Measurements from ENCODE around the gene NEDD8.

NEDD8 gene

GRCh38 chr14:24179961-24180796 lies 52.0 kb downstream of the NEDD8 start:
- no peak for DNase-seq (ENCODE audit: low spot score)

- DNase-seq (ENCODE audit: low spot score): no peak
Measured at GRCh38 chr14:24179294-24179960, 52.7 kb downstream of the NEDD8 start.

GRCh38 chr14:24178399-24179178 lies 53.6 kb downstream of the NEDD8 start:
- no peak for DNase-seq (ENCODE audit: low spot score)

GRCh38 chr14:24177891-24178290 lies 54.3 kb downstream of the NEDD8 start:
- no peak for DNase-seq (ENCODE audit: low spot score)

GRCh38 chr14:24177041-24177825 lies 54.9 kb downstream of the NEDD8 start:
- DNase-seq (ENCODE audit: low spot score): no peak

GRCh38 chr14:24176599-24176998 lies 55.6 kb downstream of the NEDD8 start:
- no peak for DNase-seq (ENCODE audit: low spot score)

- no peak for DNase-seq (ENCODE audit: low spot score)
Measured at GRCh38 chr14:24172871-24173281, 59.3 kb downstream of the NEDD8 start.

GRCh38 chr14:24172261-24172860 lies 59.8 kb downstream of the NEDD8 start:
- DNase-seq (ENCODE audit: low spot score): peak; percentile 75

GRCh38 chr14:24171422-24172260 lies 60.5 kb downstream of the NEDD8 start, which contains the start of gene REC8:
REC8 (plus strand) TSS chr14:24172080; CDS start chr14:24172553, 473 bp downstream.
- peak; percentile 98 for DNase-seq (ENCODE audit: low spot score)

- DNase-seq (ENCODE audit: low spot score): no peak
Measured at GRCh38 chr14:24167469-24168114, 64.6 kb downstream of the NEDD8 start.
